SKM-1 (cell line): Measurements from ENCODE around the gene TRMT2A.

ENCODE experiments used
- DNase-seq: peaks from one replicate; lab custom pipeline; 2025; ENCODE audit not compliant: unreplicated experiment; lab: John Stamatoyannopoulos, UW

The TRMT2A gene

GRCh38 chr22:20149257-20150250 lies 32.5 kb upstream of the TRMT2A start:
- no peak for DNase-seq

- no peak for DNase-seq
Observed at GRCh38 chr22:20148414-20148813, 31.4 kb upstream of the TRMT2A start.

GRCh38 chr22:20147237-20147988 lies 30.4 kb upstream of the TRMT2A start:
- no peak for DNase-seq

- no peak for DNase-seq
Observed at GRCh38 chr22:20146777-20147176, 29.8 kb upstream of the TRMT2A start.

- DNase-seq, result no peak
Observed at GRCh38 chr22:20145832-20146223, 28.8 kb upstream of the TRMT2A start.

- no peak for DNase-seq
Observed at GRCh38 chr22:20145206-20145831, 28.3 kb upstream of the TRMT2A start.

GRCh38 chr22:20143883-20144665 lies 27.0 kb upstream of the TRMT2A start:
- DNase-seq, result no peak

- DNase-seq, result no peak
Observed at GRCh38 chr22:20142711-20143621, 25.9 kb upstream of the TRMT2A start.

- DNase-seq, result no peak
Observed at GRCh38 chr22:20141186-20142077, 24.4 kb upstream of the TRMT2A start.

- no peak for DNase-seq
Observed at GRCh38 chr22:20140521-20140964, 23.5 kb upstream of the TRMT2A start.

- DNase-seq, result no peak
Observed at GRCh38 chr22:20140107-20140445, 23.1 kb upstream of the TRMT2A start.

- no peak for DNase-seq
Observed at GRCh38 chr22:20139391-20140106, 22.5 kb upstream of the TRMT2A start.

GRCh38 chr22:20138868-20139267 lies 21.8 kb upstream of the TRMT2A start:
- no peak for DNase-seq

GRCh38 chr22:20138417-20138738 lies 21.4 kb upstream of the TRMT2A start:
- DNase-seq, result no peak

- DNase-seq, result no peak
Observed at GRCh38 chr22:20137671-20138416, 20.8 kb upstream of the TRMT2A start.

GRCh38 chr22:20137113-20137512 lies 20.1 kb upstream of the TRMT2A start:
- no peak for DNase-seq

GRCh38 chr22:20136603-20136873 lies 19.5 kb upstream of the TRMT2A start:
- no peak for DNase-seq
